Measurements from ENCODE around the gene DUS1L.

DNA sequence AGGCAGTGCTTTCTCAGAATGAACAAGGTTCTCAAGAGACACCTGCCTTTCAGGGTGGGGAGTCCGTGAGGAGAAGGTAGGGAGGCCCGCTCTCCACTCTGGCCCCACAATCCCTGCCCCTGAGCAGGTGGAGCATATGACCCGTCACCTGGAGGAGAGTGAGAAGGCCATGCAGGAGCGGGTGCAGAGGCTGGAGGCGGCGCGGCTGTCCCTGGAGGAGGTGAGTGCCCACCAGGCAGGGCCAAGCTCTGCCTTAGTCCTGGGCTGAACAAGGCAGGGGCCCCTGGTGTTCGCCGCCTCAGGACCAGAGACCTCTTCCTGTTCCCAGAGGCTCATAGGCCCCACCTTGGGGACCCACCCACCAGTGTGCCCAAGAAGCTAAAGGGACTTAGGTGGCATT lies 36.6 kb downstream of the DUS1L start:
- TF ChIP-seq, protein P1, sequence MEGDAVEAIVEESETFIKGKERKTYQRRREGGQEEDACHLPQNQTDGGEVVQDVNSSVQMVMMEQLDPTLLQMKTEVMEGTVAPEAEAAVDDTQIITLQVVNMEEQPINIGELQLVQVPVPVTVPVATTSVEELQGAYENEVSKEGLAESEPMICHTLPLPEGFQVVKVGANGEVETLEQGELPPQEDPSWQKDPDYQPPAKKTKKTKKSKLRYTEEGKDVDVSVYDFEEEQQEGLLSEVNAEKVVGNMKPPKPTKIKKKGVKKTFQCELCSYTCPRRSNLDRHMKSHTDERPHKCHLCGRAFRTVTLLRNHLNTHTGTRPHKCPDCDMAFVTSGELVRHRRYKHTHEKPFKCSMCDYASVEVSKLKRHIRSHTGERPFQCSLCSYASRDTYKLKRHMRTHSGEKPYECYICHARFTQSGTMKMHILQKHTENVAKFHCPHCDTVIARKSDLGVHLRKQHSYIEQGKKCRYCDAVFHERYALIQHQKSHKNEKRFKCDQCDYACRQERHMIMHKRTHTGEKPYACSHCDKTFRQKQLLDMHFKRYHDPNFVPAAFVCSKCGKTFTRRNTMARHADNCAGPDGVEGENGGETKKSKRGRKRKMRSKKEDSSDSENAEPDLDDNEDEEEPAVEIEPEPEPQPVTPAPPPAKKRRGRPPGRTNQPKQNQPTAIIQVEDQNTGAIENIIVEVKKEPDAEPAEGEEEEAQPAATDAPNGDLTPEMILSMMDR (IDR thresholded peaks at IDR 0.05) = no peak
- no peak for TF ChIP-seq POLR2A (IDR thresholded peaks at IDR 0.05)
